Measurements from ENCODE around the gene MACROD2. TPM values are rescaled to one million over a fixed set of nuclear protein-coding genes. Genes with fewer than 3 reads are reported as not detected.

Gene MACROD2
- total RNA-seq, 1 donor from 2014 or later: not detected

- no peak overlapping the region for H3K4me3 Mint-ChIP-seq
- no peak overlapping the region for H3K27ac Mint-ChIP-seq
- intact Hi-C loops (cut with micrococcal nuclease): no loop called here
- DNase-seq (ENCODE audit: low spot score): no peak
- H3K9me3 Mint-ChIP-seq: peaks cover 21% of the 10 kb centered on the region
- H3K36me3 Mint-ChIP-seq (ENCODE audit: low read depth): no peaks in the 10 kb centered on the region
- H3K27me3 Mint-ChIP-seq (ENCODE audit: insufficient read depth): no peaks in the 10 kb centered on the region
- no peaks in the 10 kb centered on the region for H3K4me1 Mint-ChIP-seq (ENCODE audit: low read depth)
These were observed 389.9 kb downstream of the MACROD2 start for GRCh38 chr20:14385176-14385740.

GRCh38 chr20:14386726-14387125, 391.4 kb downstream of the MACROD2 start:
- Mint-ChIP-seq H3K4me1 (ENCODE audit: low read depth) (no peaks in the 10 kb centered on the region), H3K27ac (no peak overlapping the region), H3K4me3 (no peak overlapping the region), H3K27me3 (ENCODE audit: insufficient read depth) (no peaks in the 10 kb centered on the region), H3K36me3 (ENCODE audit: low read depth) (no peaks in the 10 kb centered on the region), H3K9me3 (peaks cover 27% of the 10 kb centered on the region)
- no peak for DNase-seq (ENCODE audit: low spot score)
- intact Hi-C loops (cut with micrococcal nuclease): no loop called here

DNA sequence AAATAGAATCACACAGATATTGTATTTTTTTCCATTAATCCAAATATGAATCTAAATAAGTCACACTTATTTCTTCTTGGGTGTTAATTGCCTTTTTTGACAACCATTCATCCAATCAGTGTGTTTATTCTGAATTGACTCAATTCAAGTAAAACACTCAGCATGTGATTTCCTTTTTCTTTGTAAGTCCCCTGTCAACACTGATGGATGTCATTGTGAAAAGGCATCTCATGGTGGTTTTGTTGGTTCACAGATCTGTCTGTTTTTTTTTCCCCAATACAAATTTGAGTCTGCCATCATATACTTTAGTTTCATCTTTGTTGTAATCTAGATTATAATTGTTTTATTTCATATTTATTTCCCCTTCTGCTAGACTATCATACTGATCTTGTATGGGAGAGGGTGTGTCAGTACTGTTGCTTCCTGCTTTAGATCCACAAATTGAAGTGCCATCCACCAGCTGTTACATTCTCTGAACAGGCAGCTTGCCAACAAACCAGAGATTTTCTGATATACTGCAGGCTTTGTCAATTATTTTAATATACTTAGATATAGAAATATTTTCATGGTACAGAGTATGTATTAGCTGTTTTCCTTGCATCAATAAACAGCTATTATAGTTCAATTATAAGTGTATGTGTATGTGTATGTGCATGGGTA, 406.3 kb downstream of the MACROD2 start:
- intact Hi-C loops (cut with micrococcal nuclease): no loop called here
- Mint-ChIP-seq H3K27me3 (ENCODE audit: insufficient read depth) (no peaks in the 10 kb centered on the region), H3K4me1 (ENCODE audit: low read depth) (no peaks in the 10 kb centered on the region), H3K4me3 (no peak overlapping the region), H3K27ac (no peak overlapping the region), H3K36me3 (ENCODE audit: low read depth) (no peaks in the 10 kb centered on the region), H3K9me3 (peaks cover 27% of the 10 kb centered on the region)
- DNase-seq (ENCODE audit: low spot score): no peak

GRCh38 chr20:14404515-14404914, 409.2 kb downstream of the MACROD2 start:
- H3K27me3 Mint-ChIP-seq (ENCODE audit: insufficient read depth): no peaks in the 10 kb centered on the region
- no peak overlapping the region for H3K27ac Mint-ChIP-seq
- H3K9me3 Mint-ChIP-seq: peaks cover 17% of the 10 kb centered on the region
- intact Hi-C loops (cut with micrococcal nuclease): no loop called here
- no peak overlapping the region for H3K4me3 Mint-ChIP-seq
- no peaks in the 10 kb centered on the region for H3K36me3 Mint-ChIP-seq (ENCODE audit: low read depth)
- no peak for DNase-seq (ENCODE audit: low spot score)
- no peaks in the 10 kb centered on the region for H3K4me1 Mint-ChIP-seq (ENCODE audit: low read depth)

DNA sequence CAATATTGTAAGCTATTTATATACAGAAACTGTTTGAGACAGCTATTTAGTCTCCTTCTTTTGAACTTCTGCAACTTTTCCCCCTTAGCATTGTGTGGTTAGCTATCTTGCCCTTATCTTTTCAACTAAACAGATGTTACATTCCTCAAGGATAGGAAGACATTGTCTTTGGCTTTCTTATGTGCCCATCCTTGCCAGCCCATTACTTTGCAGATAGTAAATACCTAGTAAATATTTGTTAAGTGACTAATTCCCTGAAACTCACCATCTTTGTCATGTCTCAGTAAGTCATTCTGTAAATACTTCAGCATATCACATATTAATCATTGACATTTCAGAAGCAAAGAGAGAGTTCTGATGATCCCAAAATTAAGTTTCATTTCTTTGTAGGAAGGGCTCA, 411.2 kb downstream of the MACROD2 start:
- intact Hi-C loops (cut with micrococcal nuclease): no loop called here

DNA sequence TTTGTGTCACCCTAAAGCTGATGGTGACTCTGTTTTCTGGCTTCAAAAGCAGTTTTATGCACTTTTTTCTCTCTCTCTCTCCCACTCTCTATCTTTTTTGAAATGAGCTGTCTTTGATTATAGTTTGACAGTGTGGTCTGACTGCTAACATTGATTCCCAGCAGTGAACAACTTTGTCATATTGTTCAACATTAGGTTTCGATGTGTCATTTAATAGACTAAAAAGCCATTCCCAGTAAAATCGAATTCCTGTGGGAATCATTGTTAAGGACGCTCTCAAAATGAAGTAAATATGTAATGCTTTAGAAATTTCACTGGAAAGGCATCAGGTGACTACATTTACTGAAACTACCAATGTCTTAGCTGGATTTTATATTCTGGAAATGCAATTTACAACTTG, 412.0 kb downstream of the MACROD2 start:
- no peak for DNase-seq (ENCODE audit: low spot score)
- no peak overlapping the region for H3K4me3 Mint-ChIP-seq
- no peak overlapping the region for H3K27ac Mint-ChIP-seq
- H3K27me3 Mint-ChIP-seq (ENCODE audit: insufficient read depth): no peaks in the 10 kb centered on the region
- no peaks in the 10 kb centered on the region for H3K36me3 Mint-ChIP-seq (ENCODE audit: low read depth)
- no peaks in the 10 kb centered on the region for H3K4me1 Mint-ChIP-seq (ENCODE audit: low read depth)
- intact Hi-C loops (cut with micrococcal nuclease): no loop called here
- H3K9me3 Mint-ChIP-seq: peaks cover 8% of the 10 kb centered on the region

More for the DNA sequence above, 411.2 kb downstream of the MACROD2 start:
- no peak for DNase-seq (ENCODE audit: low spot score)
- Mint-ChIP-seq H3K36me3 (ENCODE audit: low read depth) (no peaks in the 10 kb centered on the region), H3K9me3 (peaks cover 5% of the 10 kb centered on the region), H3K4me1 (ENCODE audit: low read depth) (no peaks in the 10 kb centered on the region), H3K27me3 (ENCODE audit: insufficient read depth) (no peaks in the 10 kb centered on the region), H3K27ac (no peak overlapping the region), H3K4me3 (no peak overlapping the region)

DNA sequence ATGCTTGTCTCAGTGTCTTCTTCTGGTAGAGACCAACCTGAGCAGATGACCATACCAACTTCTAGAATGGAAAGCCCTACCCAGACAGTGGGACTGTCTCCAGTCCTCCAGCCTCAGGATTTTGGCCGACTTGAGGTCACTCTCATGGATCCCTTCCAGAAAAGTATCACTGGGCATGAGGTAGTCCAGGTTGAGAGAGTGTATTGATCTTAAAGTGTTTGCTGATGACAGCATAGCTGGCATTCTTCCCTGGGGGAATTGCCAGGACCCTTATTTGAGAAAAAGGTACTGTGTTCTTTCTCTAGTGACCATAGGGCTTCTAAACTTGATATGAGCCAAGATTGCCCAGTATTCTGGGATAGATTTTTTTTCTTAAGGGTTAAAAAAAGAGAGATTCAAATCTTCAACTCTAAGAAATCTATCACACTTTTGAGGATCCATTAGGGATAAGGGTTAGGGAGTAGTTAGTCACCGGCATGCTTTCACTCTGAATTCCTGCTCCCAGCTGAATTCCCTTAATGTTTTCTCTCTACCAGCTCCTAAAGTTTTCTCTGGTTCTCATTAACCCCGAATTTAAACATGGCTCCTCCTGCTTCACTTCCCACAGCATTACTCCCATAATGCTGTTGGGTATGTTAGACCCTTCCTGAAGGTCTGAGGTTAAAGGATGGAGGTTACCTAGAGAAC, 415.7 kb downstream of the MACROD2 start:
- Mint-ChIP-seq H3K27ac (no peak overlapping the region), H3K27me3 (ENCODE audit: insufficient read depth) (no peaks in the 10 kb centered on the region), H3K4me3 (no peak overlapping the region), H3K36me3 (ENCODE audit: low read depth) (no peaks in the 10 kb centered on the region), H3K4me1 (ENCODE audit: low read depth) (no peaks in the 10 kb centered on the region), H3K9me3 (peaks cover 14% of the 10 kb centered on the region)
- DNase-seq (ENCODE audit: low spot score): no peak
- intact Hi-C loops (cut with micrococcal nuclease): no loop called here

- no peaks in the 10 kb centered on the region for H3K36me3 Mint-ChIP-seq (ENCODE audit: low read depth)
- no peaks in the 10 kb centered on the region for H3K4me1 Mint-ChIP-seq (ENCODE audit: low read depth)
- H3K4me3 Mint-ChIP-seq: no peak overlapping the region
- no peak overlapping the region for H3K27ac Mint-ChIP-seq
- H3K27me3 Mint-ChIP-seq (ENCODE audit: insufficient read depth): no peaks in the 10 kb centered on the region
- no peak for DNase-seq (ENCODE audit: low spot score)
- peaks cover 14% of the 10 kb centered on the region for H3K9me3 Mint-ChIP-seq
- intact Hi-C loops (cut with micrococcal nuclease): no loop called here
These were observed 416.9 kb downstream of the MACROD2 start for GRCh38 chr20:14412065-14412681.

DNA sequence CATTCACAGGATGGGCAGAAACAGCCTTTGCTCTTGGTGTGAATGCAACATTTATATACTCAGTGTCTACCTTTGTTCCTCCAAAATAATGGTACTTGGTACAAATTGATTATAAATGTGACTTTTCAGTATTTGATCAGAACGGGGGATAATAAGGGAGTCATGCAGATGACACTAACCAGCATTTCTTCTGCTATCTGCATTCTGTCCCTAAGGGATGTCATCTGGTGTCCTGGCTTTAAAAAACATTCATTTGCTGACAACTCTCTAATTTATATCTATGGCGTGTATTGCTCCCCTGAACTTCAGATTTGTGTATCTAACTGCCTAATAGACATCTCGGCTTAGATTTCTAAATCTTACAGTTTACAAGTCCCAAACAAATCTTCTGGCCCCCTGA, 418.5 kb downstream of the MACROD2 start:
- Mint-ChIP-seq H3K4me3 (no peak overlapping the region), H3K27ac (no peak overlapping the region)
- no peak for DNase-seq (ENCODE audit: low spot score)

DNA sequence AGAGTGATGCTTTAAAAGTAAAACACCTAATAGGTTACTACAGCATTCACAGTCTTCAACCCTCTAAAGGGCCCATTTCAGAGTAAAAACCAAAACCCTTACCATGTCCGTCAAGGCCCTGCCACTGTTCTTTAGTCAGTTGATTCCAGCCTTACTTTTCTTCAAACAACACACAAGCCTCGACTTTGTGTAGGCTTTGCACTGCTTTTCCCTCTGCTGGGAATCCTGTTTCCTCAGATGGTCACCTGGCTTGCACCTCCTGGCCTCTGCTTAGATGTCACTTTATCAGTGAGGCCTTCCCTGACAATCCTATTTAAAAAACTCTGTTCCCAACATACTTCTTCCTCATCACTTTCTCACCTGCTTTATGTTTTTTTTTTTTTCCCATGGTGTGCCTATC, 419.2 kb downstream of the MACROD2 start:
- Mint-ChIP-seq H3K36me3 (ENCODE audit: low read depth) (no peaks in the 10 kb centered on the region), H3K27ac (no peak overlapping the region), H3K9me3 (peaks cover 18% of the 10 kb centered on the region), H3K4me3 (no peak overlapping the region), H3K4me1 (ENCODE audit: low read depth) (no peaks in the 10 kb centered on the region), H3K27me3 (ENCODE audit: insufficient read depth) (no peaks in the 10 kb centered on the region)
- no peak for DNase-seq (ENCODE audit: low spot score)
- intact Hi-C loops (cut with micrococcal nuclease): no loop called here

More for the DNA sequence above, 418.5 kb downstream of the MACROD2 start:
- intact Hi-C loops (cut with micrococcal nuclease): no loop called here
- Mint-ChIP-seq H3K36me3 (ENCODE audit: low read depth) (no peaks in the 10 kb centered on the region), H3K27me3 (ENCODE audit: insufficient read depth) (no peaks in the 10 kb centered on the region), H3K4me1 (ENCODE audit: low read depth) (no peaks in the 10 kb centered on the region), H3K9me3 (peaks cover 17% of the 10 kb centered on the region)

DNA sequence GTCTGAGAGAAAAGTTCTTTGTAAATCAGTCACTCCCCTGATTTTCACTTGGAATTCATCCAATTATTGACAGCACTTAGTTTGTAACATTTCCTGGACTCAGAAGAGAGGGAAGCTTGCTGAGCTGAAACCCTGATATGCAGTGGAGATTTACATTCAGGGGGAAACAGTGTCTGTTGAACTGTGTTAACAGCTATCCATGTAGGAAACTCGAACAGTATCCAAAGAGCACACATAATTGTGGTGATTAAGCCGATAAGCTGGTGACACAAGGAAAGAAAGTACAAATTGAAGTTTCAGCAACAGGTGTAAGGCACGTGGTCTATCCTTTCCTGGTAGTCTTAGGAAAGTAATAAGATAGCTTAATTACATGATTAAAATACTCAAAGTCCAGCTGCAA, 420.2 kb downstream of the MACROD2 start:
- no peak overlapping the region for H3K4me3 Mint-ChIP-seq
- H3K27ac Mint-ChIP-seq: no peak overlapping the region
- DNase-seq (ENCODE audit: low spot score): no peak
- peaks cover 18% of the 10 kb centered on the region for H3K9me3 Mint-ChIP-seq
- no peaks in the 10 kb centered on the region for H3K36me3 Mint-ChIP-seq (ENCODE audit: low read depth)
- H3K27me3 Mint-ChIP-seq (ENCODE audit: insufficient read depth): no peaks in the 10 kb centered on the region
- no peaks in the 10 kb centered on the region for H3K4me1 Mint-ChIP-seq (ENCODE audit: low read depth)
- intact Hi-C loops (cut with micrococcal nuclease): no loop called here

- no peaks in the 10 kb centered on the region for H3K36me3 Mint-ChIP-seq (ENCODE audit: low read depth)
- H3K9me3 Mint-ChIP-seq: peaks cover 12% of the 10 kb centered on the region
- no peak for DNase-seq (ENCODE audit: low spot score)
- no peaks in the 10 kb centered on the region for H3K4me1 Mint-ChIP-seq (ENCODE audit: low read depth)
- no peak overlapping the region for H3K27ac Mint-ChIP-seq
- intact Hi-C loops (cut with micrococcal nuclease): no loop called here
- no peaks in the 10 kb centered on the region for H3K27me3 Mint-ChIP-seq (ENCODE audit: insufficient read depth)
- no peak overlapping the region for H3K4me3 Mint-ChIP-seq
These were observed 423.1 kb downstream of the MACROD2 start for GRCh38 chr20:14418376-14418775.

DNA sequence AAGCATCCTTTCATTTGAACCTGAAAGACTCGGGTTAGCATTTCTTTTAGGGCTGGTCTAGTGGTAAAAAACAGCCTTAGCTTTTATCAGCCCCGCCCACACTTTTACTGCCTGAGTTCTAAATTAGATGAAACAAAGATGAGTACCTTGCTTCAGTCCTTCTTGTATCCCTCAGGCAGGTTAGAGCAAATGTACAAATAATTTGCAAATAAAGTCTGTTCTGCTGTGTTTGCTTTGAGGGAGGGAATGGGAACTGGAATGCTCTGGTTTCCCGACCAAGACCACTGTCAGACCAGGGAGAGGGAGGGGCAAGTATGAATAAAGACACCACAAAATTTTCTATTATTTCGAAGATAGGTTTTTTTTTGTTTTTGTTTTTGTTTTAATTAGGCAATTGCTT, 427.6 kb downstream of the MACROD2 start:
- intact Hi-C loops (cut with micrococcal nuclease): no loop called here
- Mint-ChIP-seq H3K36me3 (ENCODE audit: low read depth) (no peaks in the 10 kb centered on the region), H3K27ac (no peak overlapping the region), H3K9me3 (peaks cover 17% of the 10 kb centered on the region), H3K4me1 (ENCODE audit: low read depth) (no peaks in the 10 kb centered on the region), H3K27me3 (ENCODE audit: insufficient read depth) (no peaks in the 10 kb centered on the region), H3K4me3 (no peak overlapping the region)
- DNase-seq (ENCODE audit: low spot score): no peak
